CD14-positive monocyte (primary cell): ENCODE measurements around the gene IMMP2L. TPM values are rescaled to one million over a fixed set of nuclear protein-coding genes. Genes with fewer than 3 reads are reported as not detected.

ENCODE experiments used
- DNase-seq, 3 donors: peaks; one replicate each; pipeline ENCODE4 v3.0.0-alpha.2; 2011 to 2022
- H2AFZ ChIP-seq: 2 replicates; pipeline ENCODE4 v1.6.0; 2012; ENCODE audit warnings: mild to moderate bottlenecking, low read depth, low read length, inconsistent platforms; ENCODE audit not compliant: insufficient read depth, poor library complexity, severe bottlenecking
- H3K27ac ChIP-seq, 2 donors: 1 replicate in 1 of 2; 2 replicates in 1 of 2; pipeline ENCODE4 v1.5.1; 2012 to 2013; ENCODE audit warnings: low read length in 2 of 2, control low read depth in 1 of 2, inconsistent platforms in 1 of 2, low read depth in 1 of 2, mild to moderate bottlenecking in 1 of 2
- H3K27me3 ChIP-seq, 2 donors: one replicate each; pipeline versions ENCODE4 v1.6.0 to v1.6.1; 2011 to 2013; ENCODE audit warnings: low read length in 2 of 2; ENCODE audit not compliant: control insufficient read depth in 2 of 2, insufficient read depth in 2 of 2
- H3K36me3 ChIP-seq, 2 donors: replicated peaks in 1 of 2; 1 replicate in 1 of 2; 2 replicates in 1 of 2; pipeline versions ENCODE4 v1.5.1 to v1.6.1; 2012 to 2013; ENCODE audit warnings: low read length in 2 of 2, control low read depth in 1 of 2, inconsistent platforms in 1 of 2, mild to moderate bottlenecking in 1 of 2; ENCODE audit not compliant: insufficient read depth in 2 of 2, control insufficient read depth in 1 of 2
- H3K4me1 ChIP-seq, 2 donors: 1 replicate in 1 of 2; 2 replicates in 1 of 2; pipeline versions ENCODE4 v1.5.1 to v1.6.1; 2012 to 2013; ENCODE audit warnings: low read length in 2 of 2, control low read depth in 1 of 2, inconsistent platforms in 1 of 2, mild to moderate bottlenecking in 1 of 2, moderate library complexity in 1 of 2; ENCODE audit not compliant: insufficient read depth in 2 of 2, control insufficient read depth in 1 of 2
- H3K4me2 ChIP-seq: replicated peaks from 2 replicates; pipeline ENCODE3; 2012; ENCODE audit warnings: low read length, moderate library complexity, mild to moderate bottlenecking; ENCODE audit not compliant: poor library complexity, severe bottlenecking; ENCODE audit errors: extremely low read depth
- H3K4me3 ChIP-seq, 3 experiments: fragments of 200-600 bp in 1 of 3; sonication (generic) in 1 of 3; replicated peaks in 1 of 3; 1 replicate in 2 of 3; 2 replicates in 1 of 3; pipeline ENCODE4 v1.5.1; 2011 to 2013; ENCODE audit warnings: low read length in 3 of 3, mild to moderate bottlenecking in 3 of 3, control low read depth in 2 of 3, low read depth in 2 of 3, inconsistent platforms in 1 of 3, moderate library complexity in 1 of 3
- H3K79me2 ChIP-seq: 2 replicates; pipeline ENCODE4 v1.6.0; 2012; ENCODE audit warnings: mild to moderate bottlenecking, control low read depth, inconsistent platforms, low read length, moderate library complexity; ENCODE audit not compliant: insufficient read depth
- H3K9ac ChIP-seq: 2 replicates; pipeline ENCODE4 v1.6.0; 2017; ENCODE audit warnings: low read length, mild to moderate bottlenecking; ENCODE audit not compliant: insufficient read depth, poor library complexity, severe bottlenecking
- H3K9me3 ChIP-seq, 2 donors: replicated peaks in 1 of 2; 1 replicate in 1 of 2; 2 replicates in 1 of 2; pipeline versions ENCODE4 v1.5.1 to v1.6.1; 2012 to 2013; ENCODE audit warnings: low read length in 2 of 2, control low read depth in 1 of 2; ENCODE audit not compliant: control insufficient read depth in 1 of 2, insufficient read depth in 1 of 2
- H4K20me1 ChIP-seq: 2 replicates; pipeline ENCODE4 v1.6.0; 2012; ENCODE audit warnings: mild to moderate bottlenecking, low read length, control low read depth, moderate library complexity; ENCODE audit not compliant: insufficient read depth
- H3K27ac Mint-ChIP-seq, 7 donors: one replicate each; pipeline ENCODE4 v1.8.0; 2020; ENCODE audit warnings: mild to moderate bottlenecking in 7 of 7, mixed read lengths in 7 of 7, moderate library complexity in 6 of 7, inconsistent platforms in 2 of 7
- H3K27me3 Mint-ChIP-seq, 3 donors: one replicate each; pipeline ENCODE4 v1.8.0; 2021 to 2022; ENCODE audit warnings: low read depth in 3 of 3, mild to moderate bottlenecking in 3 of 3, mixed read lengths in 3 of 3, moderate library complexity in 3 of 3, inconsistent platforms in 1 of 3
- H3K36me3 Mint-ChIP-seq, 2 donors: one replicate each; pipeline ENCODE4 v1.8.0; 2020; ENCODE audit warnings: mixed read lengths in 2 of 2, inconsistent platforms in 1 of 2, mild to moderate bottlenecking in 1 of 2
- H3K4me1 Mint-ChIP-seq: one replicate; pipeline ENCODE4 v1.8.0; 2020; ENCODE audit warnings: mild to moderate bottlenecking, mixed read lengths
- H3K4me3 Mint-ChIP-seq, 2 donors: one replicate each; pipeline ENCODE4 v1.8.0; 2020; ENCODE audit warnings: mild to moderate bottlenecking in 2 of 2, mixed read lengths in 2 of 2, moderate library complexity in 1 of 2
- H3K9me3 Mint-ChIP-seq, 7 donors: one replicate each; pipeline ENCODE4 v1.8.0; 2020 to 2022; ENCODE audit warnings: mixed read lengths in 7 of 7, mild to moderate bottlenecking in 6 of 7, moderate library complexity in 6 of 7, inconsistent platforms in 2 of 7
- WGBS: methylation state at CpG from one replicate; pipeline ENCODE4 v1.1.5; 2013; ENCODE audit warnings: missing lambda C conversion rate; ENCODE audit not compliant: insufficient coverage; 5-methylcytosine and 5-hydroxymethylcytosine counted together
- intact Hi-C, 2 donors: fragments of 100-400 bp; cut with micrococcal nuclease; formaldehyde crosslinking; loops; one replicate each; pipeline versions ENCODE4 v1.15.0 to v1.15.1; 2023
- polyA plus RNA-seq, 3 donors: library from polyadenylated mRNA; depleted of rRNA in 1 of 3; unstranded in 2 of 3; stranded (reverse) in 1 of 3; fragments of 300-500 nt in 2 of 3; fragments of >200 nt in 1 of 3; fragmentation: Illumina TruSeq in 2 of 3; gene quantifications; 1 replicate in 2 of 3; 2 replicates in 1 of 3; pipeline ENCODE4 v1.2.3, GENCODE V29; 2012 to 2021
- TF ChIP-seq, protein P1 (sequence below): fragments of 200-600 bp; IDR thresholded peaks from one replicate; pipeline ENCODE4 v1.8.0; 2022; ENCODE audit warnings: antibody characterized with exemption, mild to moderate bottlenecking

The IMMP2L gene
- polyA plus RNA-seq, 3 donors, result 1.9 to 6.4 (median 6.2) TPM

DNA sequence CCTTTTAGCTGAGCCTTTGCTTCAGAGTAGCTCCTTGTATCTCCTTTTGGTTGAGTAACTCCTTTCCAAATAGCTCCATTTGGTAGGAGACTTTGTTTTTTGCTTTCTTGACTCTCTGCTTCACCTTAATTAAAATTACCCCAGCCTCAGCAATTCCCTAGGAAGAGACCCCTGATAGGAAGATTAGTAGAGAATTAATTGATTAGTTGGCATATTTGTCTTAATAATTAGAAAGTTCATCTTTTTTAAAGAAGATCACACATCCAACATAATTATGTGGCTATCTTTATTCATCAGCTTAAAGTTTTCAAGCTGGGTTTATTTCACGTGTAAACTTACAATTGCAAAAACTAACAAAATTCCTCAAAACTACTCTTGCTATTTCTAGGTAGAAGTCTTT, 352.2 kb downstream of the IMMP2L start:
- H3K9ac ChIP-seq, result no peak overlapping the region
- WGBS, result no CpG with 5 or more reads among the region's 1 CpG
- no peak overlapping the region for H3K4me3 Mint-ChIP-seq
- H3K27me3 ChIP-seq, result no peaks in the 10 kb centered on the region
- peaks cover 3 to 11% (median 8%) of the 10 kb centered on the region in 7 donors for H3K9me3 Mint-ChIP-seq
- no peaks in the 10 kb centered on the region for H3K79me2 ChIP-seq
- no peak overlapping the region for H3K4me2 ChIP-seq
- intact Hi-C loops, result no loop called here
- H3K4me3 ChIP-seq, result no peak overlapping the region
- H4K20me1 ChIP-seq, result no peaks in the 10 kb centered on the region
- H3K36me3 Mint-ChIP-seq, result no peaks in the 10 kb centered on the region
- H3K4me1 Mint-ChIP-seq, result no peaks in the 10 kb centered on the region
- H3K27ac ChIP-seq, result no peak overlapping the region
- peak overlapping the region in 1 of 7 donors; percentile 20 for H3K27ac Mint-ChIP-seq
- no peak for DNase-seq
- H3K36me3 ChIP-seq, result no peaks in the 10 kb centered on the region
- no peaks in the 10 kb centered on the region for H3K4me1 ChIP-seq
- H2AFZ ChIP-seq, result no peak overlapping the region
- H3K27me3 Mint-ChIP-seq, result peaks cover 0 to 2% (median 0%) of the 10 kb centered on the region in 3 donors
- TF ChIP-seq, protein P1, sequence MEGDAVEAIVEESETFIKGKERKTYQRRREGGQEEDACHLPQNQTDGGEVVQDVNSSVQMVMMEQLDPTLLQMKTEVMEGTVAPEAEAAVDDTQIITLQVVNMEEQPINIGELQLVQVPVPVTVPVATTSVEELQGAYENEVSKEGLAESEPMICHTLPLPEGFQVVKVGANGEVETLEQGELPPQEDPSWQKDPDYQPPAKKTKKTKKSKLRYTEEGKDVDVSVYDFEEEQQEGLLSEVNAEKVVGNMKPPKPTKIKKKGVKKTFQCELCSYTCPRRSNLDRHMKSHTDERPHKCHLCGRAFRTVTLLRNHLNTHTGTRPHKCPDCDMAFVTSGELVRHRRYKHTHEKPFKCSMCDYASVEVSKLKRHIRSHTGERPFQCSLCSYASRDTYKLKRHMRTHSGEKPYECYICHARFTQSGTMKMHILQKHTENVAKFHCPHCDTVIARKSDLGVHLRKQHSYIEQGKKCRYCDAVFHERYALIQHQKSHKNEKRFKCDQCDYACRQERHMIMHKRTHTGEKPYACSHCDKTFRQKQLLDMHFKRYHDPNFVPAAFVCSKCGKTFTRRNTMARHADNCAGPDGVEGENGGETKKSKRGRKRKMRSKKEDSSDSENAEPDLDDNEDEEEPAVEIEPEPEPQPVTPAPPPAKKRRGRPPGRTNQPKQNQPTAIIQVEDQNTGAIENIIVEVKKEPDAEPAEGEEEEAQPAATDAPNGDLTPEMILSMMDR, result no peak
- peaks cover 0 to 11% of the 10 kb centered on the region in 2 donors for H3K9me3 ChIP-seq

DNA sequence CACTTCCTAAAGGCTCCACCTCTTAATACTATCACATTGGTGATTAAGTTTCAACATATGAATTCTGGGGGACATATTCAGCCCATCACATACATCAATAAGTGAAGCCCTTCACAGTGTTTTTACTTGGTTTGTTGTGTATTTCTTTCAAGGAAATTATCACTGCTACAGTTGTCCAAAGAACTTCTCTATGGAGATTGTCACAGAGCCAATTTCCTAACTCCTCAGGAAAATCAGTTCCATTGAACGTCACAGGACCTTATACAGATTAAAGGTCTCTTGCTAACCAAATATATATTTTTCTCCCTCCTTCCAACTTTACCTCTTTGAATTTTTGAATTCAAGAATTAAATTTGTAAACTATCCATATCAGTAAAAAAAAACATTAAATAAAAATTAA, 357.0 kb downstream of the IMMP2L start:
- Histone ChIP-seq H3K4me1 (no peaks in the 10 kb centered on the region), H2AFZ (no peak overlapping the region), H3K27ac (no peak overlapping the region), H3K4me2 (no peak overlapping the region), H3K4me3 (no peak overlapping the region), H4K20me1 (no peaks in the 10 kb centered on the region), H3K36me3 (no peaks in the 10 kb centered on the region), H3K9ac (no peak overlapping the region), H3K27me3 (no peaks in the 10 kb centered on the region), H3K79me2 (no peaks in the 10 kb centered on the region), H3K9me3 (peaks cover 0 to 4% of the 10 kb centered on the region in 2 donors)
- Mint-ChIP-seq H3K4me3 (no peak overlapping the region), H3K4me1 (no peaks in the 10 kb centered on the region), H3K27me3 (no peaks in the 10 kb centered on the region), H3K27ac (no peak overlapping the region), H3K36me3 (no peaks in the 10 kb centered on the region), H3K9me3 (peaks cover 0 to 5% (median 0%) of the 10 kb centered on the region in 7 donors)
- TF ChIP-seq, protein P1, result no peak
- intact Hi-C loops, result no loop called here
- no peak for DNase-seq
- no CpG with 5 or more reads among the region's 1 CpG for WGBS
